NCI-H345 treated with DMSO at 0.1 percent for 48 hours (cell line): ENCODE results near the gene CACNA1A.

Experiments
- DNase-seq: peaks from one replicate; lab custom pipeline; 2025; ENCODE audit not compliant: unreplicated experiment; lab: John Stamatoyannopoulos, UW

Gene CACNA1A

DNA sequence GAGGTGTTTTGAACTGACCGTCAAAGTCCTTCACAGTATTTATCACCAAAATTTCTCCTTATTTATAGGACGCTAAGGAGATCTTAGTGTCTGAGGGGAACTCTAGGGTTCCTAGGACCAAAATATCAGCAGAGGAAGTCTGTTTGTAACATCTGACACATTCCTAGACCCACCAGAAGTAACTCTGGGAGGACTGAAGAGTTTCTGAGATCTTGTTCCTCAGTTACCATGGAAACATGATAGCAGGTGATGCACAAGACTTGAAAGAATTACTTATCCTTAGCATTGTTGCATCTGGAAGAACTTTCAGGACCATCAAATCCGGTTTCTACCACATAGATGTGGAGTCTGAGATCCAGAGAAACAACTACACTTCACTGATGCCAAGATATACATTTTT lies 191.5 kb downstream of the CACNA1A start:
- DNase-seq, result no peak

DNA sequence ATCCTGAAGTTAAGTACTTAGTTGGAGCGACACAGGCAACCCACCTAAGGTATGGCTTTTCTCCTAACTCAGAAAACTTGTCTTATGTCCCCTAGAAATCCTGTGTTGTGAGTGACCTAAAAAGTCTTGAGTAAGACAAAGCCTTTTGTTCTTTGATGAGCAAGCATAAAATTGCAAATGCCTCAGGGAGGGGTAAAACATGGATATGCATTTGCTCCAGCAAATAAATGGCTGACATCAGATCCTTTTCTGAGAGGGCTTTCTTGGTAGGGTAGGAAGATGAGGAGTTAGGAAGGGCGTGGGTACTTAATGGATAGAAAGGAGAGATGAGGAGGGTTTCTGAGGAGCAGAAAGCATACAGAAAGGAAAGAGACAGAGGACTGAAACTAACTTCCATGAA lies 192.4 kb downstream of the CACNA1A start:
- DNase-seq, result no peak

- DNase-seq, result no peak
Measured at GRCh38 chr19:13309864-13310263, 196.4 kb downstream of the CACNA1A start.

- DNase-seq, result no peak
Measured at GRCh38 chr19:13303381-13304129, 202.7 kb downstream of the CACNA1A start.

- no peak for DNase-seq
Measured at GRCh38 chr19:13302526-13303270, 203.6 kb downstream of the CACNA1A start.

DNA sequence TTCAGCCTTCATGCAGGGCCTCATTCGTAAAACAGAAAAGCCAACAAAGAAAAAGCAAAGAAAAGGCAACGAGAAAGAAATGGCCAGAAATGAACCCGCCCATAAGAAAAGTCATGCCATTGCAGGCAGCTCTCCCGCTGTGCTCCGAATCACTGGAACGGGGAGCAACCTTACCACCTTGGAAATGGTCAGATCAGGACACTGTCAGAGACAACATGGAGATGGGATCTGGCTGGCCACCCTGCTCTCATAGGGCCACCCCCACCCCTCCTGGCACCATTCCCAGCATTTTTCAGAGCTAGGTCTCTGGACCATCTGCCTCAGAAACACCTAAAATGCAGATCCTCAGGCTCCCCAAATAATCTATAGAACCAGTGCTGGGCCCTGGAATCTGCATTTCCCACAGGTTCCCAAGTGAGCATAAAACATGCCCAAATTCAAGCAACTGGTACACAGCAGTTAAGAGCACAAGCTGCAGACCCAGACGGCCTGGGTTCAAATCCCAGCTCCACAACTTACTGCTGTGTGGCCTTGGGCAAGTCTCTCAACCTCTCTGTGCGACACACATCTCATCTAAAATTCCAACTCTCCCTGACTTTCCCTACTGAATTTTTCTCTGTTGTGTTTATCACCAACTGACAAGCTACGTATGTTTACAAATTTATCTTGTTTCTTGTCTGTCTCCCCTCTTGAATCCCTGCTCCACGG lies 204.5 kb downstream of the CACNA1A start:
- DNase-seq, result no peak

DNA sequence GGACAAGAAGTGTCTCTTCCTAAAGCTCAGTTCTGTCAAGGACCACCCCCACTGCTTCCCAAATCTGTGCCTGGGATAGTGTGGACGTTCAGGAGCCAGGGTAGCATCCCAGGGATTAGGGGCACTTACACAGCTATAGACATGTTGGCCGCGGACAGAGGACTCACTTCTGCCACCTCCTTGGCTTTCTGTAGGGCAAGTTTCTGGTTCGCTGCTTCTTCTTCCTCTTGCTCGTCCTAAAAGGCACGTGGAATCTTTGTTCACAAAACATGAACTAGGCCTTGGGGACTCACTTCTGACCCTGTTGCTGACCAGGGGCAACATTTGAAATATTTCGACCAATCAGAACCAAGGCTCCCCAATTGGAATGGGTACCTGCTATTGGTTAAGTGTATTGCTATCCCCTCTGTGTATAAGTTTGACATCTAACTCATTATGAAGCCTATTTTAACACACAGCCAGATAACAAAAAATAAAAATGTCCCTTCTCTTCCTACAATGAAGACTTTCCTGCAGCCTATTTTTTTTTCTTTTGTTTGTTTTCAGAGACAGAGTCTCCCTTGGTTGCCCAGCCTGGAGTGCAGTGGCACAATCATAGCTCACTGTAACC lies 205.8 kb downstream of the CACNA1A start:
- no peak for DNase-seq

DNA sequence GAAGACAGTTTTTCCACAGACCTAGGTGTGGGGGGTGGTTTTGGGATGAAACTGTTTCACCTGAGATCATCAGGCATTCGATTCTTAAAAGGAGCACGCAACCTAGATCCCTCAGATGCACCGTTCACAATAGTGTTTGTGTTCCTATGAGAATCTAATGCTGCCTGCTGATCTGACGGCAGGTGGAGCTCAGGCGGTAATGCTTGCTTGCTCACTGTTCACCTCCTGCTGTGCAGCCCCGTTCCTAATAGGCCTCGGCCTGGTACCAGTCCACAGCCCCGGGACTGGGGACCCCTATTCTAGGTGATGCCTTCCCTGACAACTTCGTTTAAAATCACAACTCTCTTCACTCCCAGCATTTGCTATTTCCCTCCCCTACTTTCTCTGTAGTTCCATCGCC lies 206.4 kb downstream of the CACNA1A start:
- DNase-seq, result no peak

- no peak for DNase-seq
Measured at GRCh38 chr19:13298565-13299481, 207.5 kb downstream of the CACNA1A start.

DNA sequence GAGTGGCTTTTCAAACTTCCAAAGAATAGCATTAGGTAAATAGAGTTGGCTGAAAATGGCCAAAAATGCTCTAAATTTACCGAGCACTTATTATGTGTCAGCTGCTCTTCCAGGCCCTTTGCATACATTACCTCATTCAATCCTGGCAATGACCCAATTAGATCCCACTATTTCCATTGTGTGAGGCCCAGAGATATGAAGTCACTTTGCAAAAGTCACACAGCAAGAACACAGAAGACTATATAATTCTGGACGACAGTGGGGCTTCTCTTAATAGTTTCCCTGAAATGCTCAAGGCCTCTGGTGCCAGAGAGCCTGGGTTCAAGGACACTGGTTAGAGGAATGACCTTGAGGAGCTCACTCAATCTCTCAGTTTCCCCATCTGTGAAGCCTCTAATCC lies 209.3 kb downstream of the CACNA1A start:
- no peak for DNase-seq

DNA sequence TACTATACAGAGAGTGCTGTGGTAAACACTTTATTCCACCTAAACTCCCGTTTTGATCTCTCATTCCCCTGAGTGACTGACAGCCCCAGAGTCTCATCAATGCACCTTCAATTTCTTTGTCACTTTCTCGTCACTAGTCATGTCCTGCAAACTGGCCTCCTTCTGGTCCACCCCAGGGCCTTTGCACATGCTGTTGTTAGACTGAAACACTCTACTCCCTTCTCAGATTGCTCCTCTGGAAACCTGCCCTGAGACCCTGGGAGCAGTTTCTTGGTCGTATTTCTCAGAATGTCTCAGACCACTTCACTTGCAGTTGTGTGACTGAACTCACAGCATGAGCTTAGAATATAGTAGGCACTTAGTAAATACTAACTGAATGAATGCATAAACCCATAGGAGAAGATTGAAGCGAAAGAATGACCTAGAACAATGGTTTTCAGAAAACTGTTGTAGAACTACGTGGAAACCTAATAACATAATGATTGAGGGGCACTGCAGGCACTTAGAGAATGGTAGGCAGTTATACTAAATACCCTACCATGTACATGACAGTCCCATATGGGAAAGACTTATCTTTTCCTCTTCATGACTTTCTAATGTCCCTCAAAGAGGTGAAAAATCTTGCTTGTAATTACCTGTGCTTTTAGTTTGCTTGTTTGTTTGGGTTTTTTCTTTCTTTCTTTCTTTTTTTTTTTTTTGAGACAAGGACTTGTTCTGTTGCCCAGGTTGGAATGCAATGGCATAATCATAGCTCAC lies 211.3 kb downstream of the CACNA1A start:
- DNase-seq, result no peak

- DNase-seq, result no peak
Measured at GRCh38 chr19:13291913-13292312, 214.4 kb downstream of the CACNA1A start.

- DNase-seq, result no peak
Measured at GRCh38 chr19:13290741-13291140, 215.5 kb downstream of the CACNA1A start.

GRCh38 chr19:13289295-13289694 lies 217.0 kb downstream of the CACNA1A start:
- DNase-seq, result no peak

- no peak for DNase-seq
Measured at GRCh38 chr19:13286195-13286985, 219.9 kb downstream of the CACNA1A start.

DNA sequence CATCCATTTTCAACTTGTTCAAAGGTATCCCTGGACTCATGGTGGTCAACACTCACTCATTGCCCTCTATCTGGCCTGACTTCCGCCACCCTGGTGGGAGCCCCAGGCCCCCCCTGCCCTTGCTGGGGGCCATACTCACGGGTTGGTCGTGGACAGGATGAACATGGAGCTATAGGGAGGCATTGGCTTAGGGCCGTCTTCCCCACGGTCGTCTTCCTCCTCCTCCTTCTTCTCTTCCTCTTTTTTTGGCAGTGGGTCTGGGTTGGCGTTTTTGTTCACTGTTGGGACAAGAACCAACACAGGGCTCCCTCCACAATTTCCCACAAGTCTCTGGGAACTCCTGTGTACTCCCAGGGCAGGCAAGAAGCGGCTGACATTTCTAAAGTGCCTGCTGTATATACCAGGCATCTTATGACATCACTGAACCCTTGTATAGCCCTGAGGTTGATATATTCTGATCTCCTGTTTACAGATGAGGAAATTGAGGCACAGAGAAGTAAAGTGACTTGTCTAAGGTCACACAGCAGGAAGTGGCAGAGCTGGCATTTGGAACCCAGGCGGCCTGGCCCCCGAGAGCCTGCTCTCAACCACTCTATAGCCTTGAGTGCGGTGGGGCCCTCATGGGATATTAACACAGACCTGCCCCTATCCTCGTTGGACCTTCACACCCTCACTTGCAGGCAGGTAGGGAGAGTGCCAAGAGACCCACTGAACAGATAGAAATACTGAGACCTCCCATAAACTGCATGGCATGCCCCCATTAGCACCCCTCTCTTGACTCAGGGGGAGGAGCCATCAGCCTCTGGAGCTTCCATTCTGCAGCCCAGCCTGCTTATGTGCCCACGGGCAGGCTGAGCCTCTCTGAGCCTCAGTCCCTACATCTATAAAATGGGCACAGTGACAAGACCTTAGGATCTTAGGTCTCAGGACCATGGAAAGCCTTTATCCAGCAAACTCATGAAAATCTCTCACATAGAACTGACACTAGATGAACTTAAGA lies 221.1 kb downstream of the CACNA1A start:
- DNase-seq, result no peak

GRCh38 chr19:13283871-13284270 lies 222.4 kb downstream of the CACNA1A start:
- no peak for DNase-seq
